Right renal pelvis (tissue), 4 donors: Measurements from ENCODE around the gene NBPF3. TPM values are rescaled to one million over a fixed set of nuclear protein-coding genes. Genes with fewer than 3 reads are reported as not detected.
"Not testable (repeated sequence)": the region's sequence is repeated elsewhere in the genome, so short reads cannot be mapped to it uniquely, and the experiment has no call there.

Source experiments
- DNase-seq, 4 donors: peaks; one replicate each; pipeline ENCODE4 v3.0.0-alpha.2; 2013; ENCODE audit warnings: low read depth in 4 of 4, low spot score in 3 of 4, missing footprints in 1 of 4
- polyA plus RNA-seq, 4 donors: library from polyadenylated mRNA; unstranded; fragments of 120-200 nt; gene quantifications; one replicate each; pipeline ENCODE4 v1.2.1, GENCODE V29; 2013; ENCODE audit not compliant: insufficient read length in 4 of 4

Gene NBPF3, protein sequence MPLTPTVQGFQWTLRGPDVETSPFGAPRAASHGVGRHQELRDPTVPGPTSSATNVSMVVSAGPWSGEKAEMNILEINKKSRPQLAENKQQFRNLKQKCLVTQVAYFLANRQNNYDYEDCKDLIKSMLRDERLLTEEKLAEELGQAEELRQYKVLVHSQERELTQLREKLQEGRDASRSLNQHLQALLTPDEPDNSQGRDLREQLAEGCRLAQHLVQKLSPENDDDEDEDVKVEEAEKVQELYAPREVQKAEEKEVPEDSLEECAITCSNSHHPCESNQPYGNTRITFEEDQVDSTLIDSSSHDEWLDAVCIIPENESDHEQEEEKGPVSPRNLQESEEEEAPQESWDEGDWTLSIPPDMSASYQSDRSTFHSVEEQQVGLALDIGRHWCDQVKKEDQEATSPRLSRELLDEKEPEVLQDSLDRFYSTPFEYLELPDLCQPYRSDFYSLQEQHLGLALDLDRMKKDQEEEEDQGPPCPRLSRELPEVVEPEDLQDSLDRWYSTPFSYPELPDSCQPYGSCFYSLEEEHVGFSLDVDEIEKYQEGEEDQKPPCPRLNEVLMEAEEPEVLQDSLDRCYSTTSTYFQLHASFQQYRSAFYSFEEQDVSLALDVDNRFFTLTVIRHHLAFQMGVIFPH
- 10 to 100 TPM; 12.8 to 24.3 (median 16.8) TPM for polyA plus RNA-seq

DNA sequence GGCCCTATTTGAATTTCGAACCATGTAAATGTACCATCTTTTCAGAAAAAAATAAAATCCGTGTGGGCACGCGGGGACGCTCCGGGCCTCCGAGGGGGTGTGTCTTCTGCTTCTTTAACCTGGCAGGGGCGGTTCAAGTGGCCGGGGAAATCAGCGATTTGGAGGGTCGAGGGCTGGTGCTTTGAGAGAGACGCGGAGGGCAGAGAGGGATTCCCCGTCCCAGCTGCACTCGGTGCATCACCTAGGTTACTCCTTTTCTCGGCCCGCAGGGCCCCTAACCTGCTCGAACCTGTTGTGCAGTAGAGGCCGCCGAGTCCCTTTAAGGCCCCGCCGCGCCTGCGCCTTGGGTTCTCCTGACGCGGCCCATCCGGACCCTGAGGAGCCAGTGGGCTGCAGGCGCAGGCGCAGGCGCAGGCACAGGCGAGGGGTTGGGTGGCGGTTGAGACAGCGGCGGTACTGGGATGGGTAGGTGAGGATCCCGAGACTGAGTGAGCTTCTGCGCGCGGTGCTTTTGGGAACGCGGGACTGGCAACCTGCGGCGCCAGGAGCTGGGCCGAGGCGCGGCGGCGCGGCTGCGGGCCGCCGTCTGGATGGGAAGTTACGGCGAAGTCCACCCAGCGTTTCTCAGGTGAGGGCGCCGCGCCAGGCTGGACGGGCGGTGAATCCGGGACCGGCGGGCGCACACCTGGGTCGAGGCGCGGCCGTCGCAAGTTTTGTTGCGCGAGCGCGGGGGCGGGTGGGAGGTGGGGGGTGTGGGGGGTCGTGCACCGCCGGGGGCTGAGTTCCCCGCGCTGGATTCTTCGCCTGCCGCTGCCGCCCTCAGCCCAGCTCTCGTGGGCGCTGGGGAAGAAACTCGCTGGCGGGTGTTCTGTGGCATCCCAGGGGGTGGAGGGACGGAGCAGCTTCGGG, at the start of gene NBPF3:
Gene NBPF3 (plus strand): TSS at position 417 of the 909 bp plus-strand sequence. CDS start 4,950 bp downstream, outside the sequence.
- peak; percentile 69 to 84 (median 78) for DNase-seq

DNA sequence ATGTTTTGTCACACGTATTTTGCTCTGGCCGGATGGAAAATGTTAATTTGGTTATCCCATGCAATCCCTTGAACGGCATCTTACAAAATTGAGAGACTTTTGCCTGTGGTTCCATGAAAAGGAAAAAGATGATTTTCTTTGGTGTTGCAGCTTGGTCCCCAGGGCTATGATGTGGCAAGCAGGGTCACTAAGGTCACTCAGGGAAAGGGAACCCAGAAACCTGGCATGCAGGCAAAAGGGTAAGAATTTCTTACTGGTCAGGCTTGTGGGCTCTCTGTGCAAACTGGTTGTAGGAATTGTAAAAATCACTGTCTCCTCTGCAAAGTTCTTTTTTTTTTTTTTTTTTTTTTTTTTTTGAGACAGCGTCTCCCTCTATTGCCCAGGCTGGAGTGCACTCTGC, 48.4 kb upstream of the NBPF3 start:
- no peak for DNase-seq

DNA sequence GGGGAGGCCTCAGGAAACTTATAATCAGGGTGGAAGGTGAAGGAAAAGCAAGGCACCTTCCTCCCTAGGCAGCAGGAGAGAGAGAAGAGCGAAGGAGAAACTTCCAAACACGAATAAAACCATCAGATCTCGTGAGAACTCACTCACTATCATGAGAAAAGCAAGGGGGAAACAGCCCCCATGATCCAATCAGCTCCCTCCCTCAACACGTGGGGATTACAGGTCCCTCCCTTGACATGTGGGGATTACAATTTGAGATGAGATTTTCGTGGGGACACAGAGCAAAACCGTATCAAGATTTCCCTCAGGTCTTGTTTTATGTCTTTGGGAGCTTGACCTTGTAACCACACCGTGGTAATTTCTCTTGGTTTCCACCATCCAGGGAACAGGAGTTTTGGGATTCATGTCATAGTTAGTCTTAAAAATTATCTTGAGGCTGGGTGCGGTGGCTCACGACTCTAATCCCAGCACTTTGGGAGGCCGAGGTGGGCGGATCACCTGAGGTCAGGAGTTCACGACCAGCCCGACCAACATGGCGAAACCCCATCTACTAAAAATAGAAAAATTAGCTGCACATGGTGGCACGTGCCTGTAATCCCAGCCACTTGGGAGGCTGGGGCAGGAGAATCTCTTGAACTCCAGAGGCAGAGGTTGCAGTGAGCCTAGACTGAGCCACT, 47.2 kb upstream of the NBPF3 start:
- DNase-seq = no peak

DNA sequence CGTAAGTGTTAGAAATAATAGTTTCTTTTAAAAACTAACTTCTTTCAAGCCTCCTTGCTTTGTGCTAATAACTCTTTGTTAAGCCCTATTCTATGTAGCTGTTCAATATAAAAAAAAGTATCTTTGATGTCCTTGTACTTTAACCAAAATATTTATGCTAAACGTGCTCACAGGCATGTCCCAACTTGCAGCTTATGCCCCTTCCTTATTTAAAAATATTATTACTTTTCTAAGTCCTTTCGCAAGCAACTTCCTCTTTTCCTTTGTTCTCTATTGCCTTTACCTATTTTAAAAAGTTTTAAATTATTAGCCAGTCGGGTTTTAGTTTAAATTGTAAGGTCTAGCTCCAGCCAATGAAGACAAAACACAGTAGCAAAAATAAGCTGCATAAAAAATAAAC, 43.4 kb upstream of the NBPF3 start:
- no peak for DNase-seq

DNA sequence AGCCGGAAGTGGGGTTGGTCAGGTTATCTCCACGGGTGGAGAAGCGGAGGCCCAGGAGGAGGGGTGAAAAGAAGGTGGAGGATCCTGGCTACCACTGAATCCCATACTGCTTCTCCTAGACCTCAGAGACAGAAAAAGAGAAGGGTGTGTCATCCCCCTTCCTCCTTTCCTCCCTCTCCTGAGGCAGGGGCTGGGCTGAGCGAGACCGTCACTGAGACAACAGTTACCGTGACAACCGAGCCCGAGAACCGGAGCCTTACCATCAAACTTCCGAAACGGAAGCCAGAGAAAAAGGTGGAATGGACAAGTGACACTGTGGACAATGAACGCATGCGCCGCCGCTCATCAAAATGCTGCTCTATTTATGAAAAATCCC, 42.1 kb upstream of the NBPF3 start:
- no peak for DNase-seq

DNA sequence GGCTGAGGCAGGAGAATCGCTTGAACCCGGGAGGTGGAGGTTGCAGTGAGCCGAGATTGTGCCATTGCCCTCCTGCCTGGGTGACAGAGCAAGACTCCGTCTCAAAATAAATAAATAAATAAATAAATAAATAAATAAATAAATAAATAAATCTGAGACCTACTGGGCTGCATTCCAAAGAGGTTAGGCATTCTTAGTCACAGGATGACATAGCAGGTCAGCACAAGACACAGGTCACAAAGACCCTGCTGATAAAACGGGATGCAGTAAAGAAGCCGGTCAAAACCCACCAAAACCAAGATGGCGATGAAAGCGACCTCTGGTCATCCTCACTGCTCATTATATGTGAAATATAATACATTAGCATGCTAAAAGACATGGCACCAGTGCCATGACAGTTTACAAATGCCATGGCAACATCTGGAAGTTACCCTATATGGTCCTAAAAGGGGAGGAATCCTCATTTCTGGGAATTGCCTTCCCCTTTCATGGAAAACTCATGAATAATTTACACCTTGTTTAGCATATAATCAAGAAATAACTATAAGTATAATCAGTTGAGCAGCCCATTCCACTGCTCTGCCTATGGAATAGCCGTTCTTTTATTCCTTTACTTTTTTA, 38.1 kb upstream of the NBPF3 start:
- not testable (repeated sequence) for DNase-seq

DNA sequence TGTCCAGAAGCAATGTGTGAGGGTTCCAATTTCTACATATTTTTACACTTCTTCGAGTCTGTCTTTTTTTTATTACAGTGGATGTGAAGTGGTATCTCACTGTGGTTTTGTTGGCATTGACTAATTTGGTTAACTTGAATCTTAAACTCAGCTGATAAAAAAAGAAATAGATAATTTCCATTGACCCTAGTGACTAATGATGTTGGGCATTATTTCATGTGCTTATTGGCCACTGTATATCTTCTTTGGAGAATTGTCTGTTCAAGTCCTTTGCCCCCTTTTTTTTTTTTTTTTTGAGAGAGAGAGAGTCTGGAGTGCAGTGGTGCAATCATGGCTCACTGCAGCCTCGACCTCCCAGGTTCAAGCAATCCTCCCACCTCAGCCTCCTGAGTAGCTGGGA, 33.3 kb upstream of the NBPF3 start:
- DNase-seq = no peak

DNA sequence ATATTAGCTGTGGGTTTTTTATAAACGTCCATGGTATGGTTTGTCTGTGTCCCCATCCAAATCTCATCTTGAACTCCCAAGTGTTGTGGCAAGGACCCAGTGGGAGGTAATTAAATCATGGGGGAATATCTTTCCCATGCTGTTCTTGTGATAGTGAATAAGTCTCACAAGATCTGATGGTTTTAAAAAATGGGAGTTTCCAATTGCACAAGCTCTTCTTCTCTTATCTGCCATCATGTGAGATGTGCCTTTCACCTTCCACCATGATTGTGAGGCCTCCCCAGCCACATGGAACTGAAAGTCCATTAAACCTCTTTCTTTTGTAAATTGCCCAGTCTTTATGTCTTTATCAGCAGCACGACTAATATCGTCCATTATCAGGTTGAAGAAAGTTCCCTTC, 30.0 kb upstream of the NBPF3 start:
- DNase-seq = not testable (repeated sequence)

DNA sequence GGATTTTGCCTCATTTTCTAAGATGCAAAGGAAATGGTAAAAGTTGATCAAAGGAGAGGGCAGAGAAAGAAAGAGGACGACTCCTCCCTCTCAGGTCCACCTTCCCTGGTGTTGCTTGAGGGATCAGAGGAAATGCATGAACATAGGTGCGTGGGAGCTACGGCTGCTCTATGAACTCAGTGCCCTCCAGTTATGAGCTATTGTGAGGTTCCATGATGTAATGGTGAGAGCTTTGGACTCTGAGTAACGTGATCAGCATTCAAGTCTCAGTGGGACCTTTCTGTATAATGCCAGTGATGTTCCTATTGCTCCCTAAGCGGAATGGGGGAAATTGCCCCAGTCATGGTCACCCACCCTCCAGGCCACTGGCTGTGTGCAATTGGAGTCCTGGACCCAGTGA, 25.9 kb upstream of the NBPF3 start:
- no peak for DNase-seq

DNA sequence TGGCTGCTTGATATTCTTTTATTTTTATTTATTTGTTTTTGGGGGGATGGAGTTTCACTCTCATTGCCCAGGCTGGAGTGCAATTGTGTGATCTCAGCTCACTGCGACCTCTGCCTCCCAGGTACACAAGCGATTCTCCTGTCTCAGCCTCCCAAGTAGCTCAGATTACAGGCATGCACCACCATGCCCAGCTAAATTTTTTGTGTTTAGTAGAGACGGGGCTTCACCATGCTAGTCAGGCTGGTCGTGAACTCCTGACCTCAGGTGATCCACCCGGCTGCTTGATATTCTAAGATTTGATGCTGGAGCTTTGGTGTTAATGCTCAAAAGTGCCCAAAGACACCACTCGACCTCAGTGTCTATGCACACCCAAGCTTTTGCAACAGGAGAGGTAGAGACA, 19.6 kb upstream of the NBPF3 start:
- DNase-seq = not testable (repeated sequence)

DNA sequence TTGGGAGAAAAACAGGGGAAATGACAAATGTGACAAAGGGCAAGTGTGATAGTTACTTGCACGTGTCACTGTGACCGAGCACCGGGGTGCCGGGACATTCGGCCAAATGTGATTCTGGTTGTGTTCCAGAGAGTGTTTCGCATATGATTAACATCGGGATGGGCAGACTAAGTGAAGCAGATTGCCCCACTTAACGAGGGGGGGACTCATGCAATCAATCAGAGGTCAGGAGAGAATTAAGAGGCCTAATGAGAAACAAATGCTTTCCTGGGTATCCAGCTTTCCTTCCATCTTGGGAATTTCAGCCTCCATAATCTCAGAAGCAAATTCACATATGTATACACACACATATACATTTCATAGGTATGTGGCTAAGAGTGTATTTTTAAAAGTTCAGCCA, 18.6 kb upstream of the NBPF3 start:
- not testable (repeated sequence) for DNase-seq

DNA sequence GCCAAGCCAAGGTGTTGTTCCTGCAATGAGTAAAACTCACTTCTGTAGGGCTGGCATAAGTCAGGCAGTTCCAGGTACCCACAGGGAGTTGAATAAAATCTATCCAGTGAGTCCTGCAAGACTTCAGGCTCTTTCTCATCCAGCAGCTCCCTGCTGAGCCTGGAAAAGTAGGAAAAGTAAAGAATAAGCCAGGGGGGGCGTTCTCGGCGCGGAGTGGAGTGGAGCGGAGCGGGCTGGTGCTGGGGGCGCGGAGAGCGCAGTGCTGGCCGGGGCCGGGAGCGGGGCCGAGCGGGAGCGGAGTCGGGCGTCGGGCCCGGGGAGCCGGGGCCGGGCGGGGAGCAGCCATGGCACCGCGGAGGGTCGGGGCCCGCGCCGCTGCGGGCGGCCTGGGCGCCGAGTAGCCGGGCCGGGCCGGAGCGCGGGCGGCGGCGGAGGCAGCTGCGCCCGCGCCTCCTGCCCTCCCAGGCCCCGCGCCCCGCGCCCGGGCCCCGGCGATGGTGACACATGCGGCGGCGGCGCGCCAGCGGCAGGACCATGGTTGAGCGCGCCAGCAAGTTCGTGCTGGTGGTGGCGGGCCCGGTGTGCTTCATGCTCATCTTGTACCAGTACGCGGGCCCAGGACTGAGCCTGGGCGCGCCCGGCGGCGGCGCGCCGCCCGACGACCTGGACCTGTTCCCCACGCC, 12.0 kb upstream of the NBPF3 start:
- not testable (repeated sequence) for DNase-seq

DNA sequence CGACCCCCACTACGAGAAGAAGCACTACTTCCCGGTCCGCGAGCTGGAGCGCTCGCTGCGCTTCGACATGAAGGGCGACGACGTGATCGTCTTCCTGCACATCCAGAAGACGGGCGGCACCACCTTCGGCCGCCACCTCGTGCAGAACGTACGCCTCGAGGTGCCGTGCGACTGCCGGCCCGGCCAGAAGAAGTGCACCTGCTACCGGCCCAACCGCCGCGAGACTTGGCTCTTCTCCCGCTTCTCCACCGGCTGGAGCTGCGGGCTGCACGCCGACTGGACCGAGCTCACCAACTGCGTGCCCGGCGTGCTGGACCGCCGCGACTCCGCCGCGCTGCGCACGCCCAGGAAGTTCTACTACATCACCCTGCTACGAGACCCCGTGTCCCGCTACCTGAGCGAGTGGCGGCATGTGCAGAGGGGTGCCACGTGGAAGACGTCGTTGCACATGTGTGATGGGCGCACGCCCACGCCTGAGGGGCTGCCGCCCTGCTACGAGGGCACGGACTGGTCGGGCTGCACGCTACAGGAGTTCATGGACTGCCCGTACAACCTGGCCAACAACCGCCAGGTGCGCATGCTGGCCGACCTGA, 11.4 kb upstream of the NBPF3 start:
- not testable (repeated sequence) for DNase-seq

DNA sequence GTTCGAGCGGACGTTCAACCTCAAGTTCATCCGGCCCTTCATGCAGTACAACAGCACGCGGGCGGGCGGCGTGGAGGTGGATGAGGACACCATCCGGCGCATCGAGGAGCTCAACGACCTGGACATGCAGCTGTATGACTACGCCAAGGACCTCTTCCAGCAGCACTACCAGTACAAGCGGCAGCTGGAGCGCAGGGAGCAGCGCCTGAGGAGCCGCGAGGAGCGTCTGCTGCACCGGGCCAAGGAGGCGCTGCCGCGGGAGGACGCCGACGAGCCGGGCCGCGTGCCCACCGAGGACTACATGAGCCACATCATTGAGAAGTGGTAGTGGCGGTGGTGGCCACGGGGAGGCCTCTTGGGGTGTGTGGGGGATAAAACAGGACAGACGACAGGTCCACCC, 10.7 kb upstream of the NBPF3 start:
- not testable (repeated sequence) for DNase-seq

DNA sequence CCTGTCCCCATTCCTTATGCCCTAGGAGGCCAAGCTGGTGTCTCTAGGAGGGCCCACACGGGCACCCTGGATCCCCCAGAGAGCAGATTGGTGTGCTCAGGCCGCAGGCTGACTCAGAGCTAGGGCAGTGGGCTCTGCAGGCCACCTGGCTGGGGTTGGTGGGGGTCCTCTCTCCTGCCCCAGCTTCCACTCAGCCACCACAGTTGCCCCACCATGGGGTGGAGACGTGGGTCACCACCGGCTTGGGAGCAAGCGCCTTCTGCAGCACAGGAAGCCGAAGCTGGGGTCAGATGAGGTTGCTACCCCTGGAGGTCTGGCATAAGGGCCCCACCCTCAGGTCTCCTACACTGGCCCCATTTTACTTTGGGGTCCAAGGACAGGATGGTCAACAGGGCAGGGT, 9.1 kb upstream of the NBPF3 start:
- not testable (repeated sequence) for DNase-seq

DNA sequence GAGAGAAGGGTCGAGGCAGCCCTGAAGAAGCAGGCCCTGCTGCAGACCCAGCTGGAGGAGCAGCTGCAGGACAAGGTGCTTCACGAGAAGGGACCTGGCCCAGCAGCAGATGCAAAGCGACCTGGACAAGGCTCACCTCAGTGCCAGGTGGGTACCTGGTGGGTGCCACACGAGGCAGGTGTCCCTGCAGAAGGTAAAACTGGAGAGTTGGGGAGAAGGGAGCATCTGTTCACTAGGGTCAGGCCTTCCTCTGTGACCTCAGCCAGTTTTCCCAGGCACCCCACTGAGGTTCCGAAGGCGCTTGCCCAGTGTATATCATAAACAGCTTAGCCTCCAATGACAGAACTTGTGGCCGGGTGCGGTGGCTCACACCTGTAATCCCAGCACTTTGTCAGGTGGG, 5.5 kb upstream of the NBPF3 start:
- DNase-seq = no peak

DNA sequence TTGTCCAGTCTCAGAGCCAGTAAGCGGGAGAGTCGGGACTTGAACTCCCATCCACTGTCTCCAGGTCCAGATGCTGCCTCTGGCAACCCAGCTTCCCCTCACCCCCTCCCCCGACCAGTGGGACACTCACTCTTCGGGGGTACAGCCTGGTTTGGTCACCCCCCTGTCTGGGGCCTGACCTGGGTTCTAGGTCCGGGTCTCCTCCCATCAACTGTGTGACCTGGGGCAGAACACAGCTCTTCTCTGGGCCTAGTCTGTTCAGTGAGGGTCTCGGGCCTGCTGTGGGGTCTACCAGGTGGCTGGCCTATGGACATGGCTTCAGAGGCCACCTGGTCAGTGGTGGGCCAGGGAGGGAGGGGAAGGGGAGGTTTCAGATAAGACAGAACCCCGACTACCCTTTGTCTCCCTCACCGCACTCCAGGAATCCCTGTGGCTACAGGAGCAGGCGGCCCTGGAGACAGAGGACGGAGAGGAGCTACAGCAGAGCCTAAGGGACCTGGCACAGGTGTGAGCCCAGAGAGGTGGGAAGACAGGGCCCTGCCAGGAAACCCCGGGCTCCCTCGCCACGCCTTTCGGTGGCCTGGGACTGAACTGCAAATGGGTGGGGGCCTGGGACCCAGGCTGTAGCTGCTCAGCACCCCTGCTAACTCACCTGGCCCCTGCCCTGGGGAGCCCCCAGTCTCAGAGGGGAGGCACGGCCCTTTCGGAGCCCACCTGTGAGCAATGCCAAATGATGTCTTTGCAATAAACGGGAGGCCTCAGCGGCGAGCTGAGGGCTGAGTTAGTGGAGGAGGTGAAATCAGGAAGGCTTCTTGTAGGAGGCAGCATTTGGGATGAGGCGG, 4.1 kb upstream of the NBPF3 start:
- no peak for DNase-seq
